Hematopoietic multipotent progenitor cell treated with erythropoietin and hydrocortisone succinate and interleukin-3 and kit ligand, for 17 days (in vitro differentiated cells): ENCODE data around the gene NUP50.

Source experiments
- DNase-seq: peaks from one replicate; pipeline ENCODE4 v3.0.0-alpha.2; 2015; ENCODE audit warnings: low spot score

NUP50 gene

DNA sequence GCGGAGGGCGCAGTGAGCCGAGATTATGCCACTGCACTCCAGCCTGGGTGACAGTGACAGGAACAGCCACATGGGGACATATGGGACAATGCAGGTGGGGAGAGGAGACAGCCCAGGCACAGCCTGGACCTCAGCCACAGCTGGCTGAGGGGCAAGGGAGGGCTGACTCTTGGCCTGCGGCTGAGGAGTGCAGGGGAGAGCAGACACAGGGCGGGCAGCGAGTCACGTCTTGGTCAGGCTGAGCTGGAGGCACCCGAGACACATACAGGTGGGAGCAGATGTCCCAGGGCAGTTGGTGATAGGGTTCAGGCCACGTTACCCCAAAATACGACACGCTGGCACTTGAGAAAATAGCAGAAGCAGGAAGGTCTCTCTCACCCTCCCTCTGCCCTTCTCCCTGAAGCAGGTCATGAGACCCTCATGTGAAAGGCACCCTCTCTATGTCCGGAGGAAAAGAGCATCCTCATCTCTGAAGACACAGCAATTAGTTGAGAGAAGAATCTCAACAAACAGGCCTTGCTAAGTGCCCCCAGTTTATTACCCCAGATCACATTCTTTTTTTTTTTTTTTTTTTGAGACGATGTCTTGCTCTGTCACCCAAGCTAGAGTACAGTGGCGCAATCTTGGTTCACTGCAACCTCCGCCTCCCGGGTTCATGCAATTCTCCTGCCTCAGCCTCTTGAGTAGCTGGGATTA lies 66.4 kb downstream of the NUP50 start:
- no peak for DNase-seq

DNA sequence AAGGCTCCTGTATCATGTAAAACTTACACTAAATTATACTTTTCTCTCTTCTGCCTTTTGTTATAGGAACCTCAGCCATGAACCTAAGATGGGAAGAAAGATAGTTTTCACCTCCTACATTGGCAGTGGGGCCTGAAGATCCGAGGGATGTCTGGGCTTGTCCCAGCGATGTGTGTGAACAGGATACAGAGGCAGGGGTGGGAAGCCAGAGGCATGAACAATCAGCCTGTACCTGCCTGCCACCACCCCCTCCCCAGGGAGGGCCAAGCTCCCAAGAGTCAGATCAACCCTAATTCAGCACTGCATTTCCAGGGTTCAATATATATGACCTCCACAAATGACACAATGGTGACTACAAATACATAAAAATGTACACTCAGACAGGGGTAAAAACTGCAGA lies 67.6 kb downstream of the NUP50 start:
- DNase-seq = no peak

GRCh38 chr22:45233386-45233785 lies 69.7 kb downstream of the NUP50 start:
- no peak for DNase-seq

DNA sequence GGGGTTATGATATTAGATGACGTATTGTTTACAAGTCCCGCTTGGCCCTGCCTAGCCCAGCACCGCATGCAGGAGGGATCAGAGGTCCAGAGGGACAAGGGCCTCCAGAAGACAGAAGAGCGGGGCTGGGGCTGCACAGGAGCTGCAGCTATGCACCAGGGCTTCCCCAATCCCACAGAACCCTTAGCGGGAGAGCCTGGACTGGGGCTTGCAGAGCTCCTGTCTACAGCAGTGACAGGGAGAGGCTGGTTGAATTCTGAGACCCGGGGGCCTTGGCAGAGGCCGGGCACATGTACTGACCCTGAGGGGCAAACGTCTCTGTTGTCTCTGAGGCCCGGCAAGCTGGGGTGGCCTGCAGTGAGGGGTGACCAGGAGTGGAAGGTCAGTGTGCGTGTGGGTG lies 70.1 kb downstream of the NUP50 start:
- no peak for DNase-seq

GRCh38 chr22:45235101-45235777 lies 71.5 kb downstream of the NUP50 start:
- no peak for DNase-seq

GRCh38 chr22:45235851-45236342 lies 72.2 kb downstream of the NUP50 start:
- no peak for DNase-seq

GRCh38 chr22:45237065-45237990 lies 73.6 kb downstream of the NUP50 start:
- DNase-seq = no peak
